HCT116 (cell line): ENCODE measurements around the gene ACAD9. TPM values are rescaled to one million over a fixed set of nuclear protein-coding genes. Genes with fewer than 3 reads are reported as not detected.

Source experiments
- ATAC-seq: fragments of 200-7000 bp; cut with Tn5 transposase; 2 replicates; pipeline ENCODE4 v1.9.1; 2020; ENCODE audit warnings: mild to moderate bottlenecking, moderate library complexity
- BruUV-seq: library from RNA; stranded (reverse); fragments of 400-500 nt; replicated peaks from 2 replicates; lab custom pipeline; 2021; lab: Mats Ljungman, UMichigan
- CTCF ChIA-PET: fragments of 300-600 bp; sonication (Branson Sonifier 250); formaldehyde crosslinking; loops from one replicate; lab custom pipeline; 2021; ENCODE audit warnings: antibody characterized with exemption; lab: Charles Lee
- POLR2A ChIA-PET: fragments of 300-600, 350-600 bp; sonication (Branson Sonifier 250); formaldehyde crosslinking; loops from one replicate; lab custom pipeline; 2021; ENCODE audit warnings: antibody characterized with exemption; lab: Charles Lee
- RAD21 ChIA-PET, 2 experiments: fragments of 300-600 bp; sonication (Branson Sonifier 250); formaldehyde crosslinking; loops; one replicate each; lab custom pipeline; 2023; ENCODE audit warnings: low total read pairs in 2 of 2; ENCODE audit not compliant: uncharacterized antibody in 2 of 2, unreplicated experiment in 2 of 2, low non-redundant PET in 1 of 2; lab: Charles Lee
- DNase-seq: peaks from one replicate; pipeline ENCODE4 v3.0.0-alpha.2; 2010; ENCODE audit warnings: low read depth, low spot score
- H2AFZ ChIP-seq: fragments of 200-600 bp; shearing (Covaris generic), sonication (generic); 2 replicates; pipeline ENCODE4 v1.6.1; 2017; ENCODE audit warnings: low read depth, mixed run types, mixed read lengths, antibody characterized with exemption, low read length; ENCODE audit not compliant: poor library complexity, severe bottlenecking
- H3K27ac ChIP-seq: 2 replicates; pipeline ENCODE4 v1.5.1; 2012; ENCODE audit warnings: low read depth, low read length
- H3K27me3 ChIP-seq: fragments of 200-600 bp; sonication (generic); 2 replicates; pipeline ENCODE4 v1.6.1; 2016; ENCODE audit warnings: mixed run types, low read length, mixed read lengths; ENCODE audit not compliant: insufficient read depth
- H3K36me3 ChIP-seq, 2 experiments: fragments of 200-500 bp in 1 of 2; fragments of 200-600 bp in 1 of 2; sonication (Bioruptor generic) in 1 of 2; sonication (generic) in 1 of 2; 2 replicates each; pipeline versions ENCODE4 v1.5.1 to v1.6.1; 2014 to 2016; ENCODE audit warnings: low read length in 2 of 2, inconsistent platforms in 1 of 2, mixed read lengths in 1 of 2, mixed run types in 1 of 2; ENCODE audit not compliant: insufficient read depth in 2 of 2, control insufficient read depth in 1 of 2
- H3K4me1 ChIP-seq, 2 experiments: fragments of 200-600 bp in 1 of 2; sonication (generic) in 1 of 2; 2 replicates each; pipeline versions ENCODE4 v1.5.1 to v1.6.1; 2012 to 2017; ENCODE audit warnings: low read length in 2 of 2, inconsistent platforms in 1 of 2, mild to moderate bottlenecking in 1 of 2, mixed read lengths in 1 of 2, mixed run types in 1 of 2, moderate library complexity in 1 of 2; ENCODE audit not compliant: insufficient read depth in 2 of 2, control insufficient read depth in 1 of 2
- H3K4me2 ChIP-seq: fragments of 200-600 bp; sonication (generic); 2 replicates; pipeline ENCODE4 v1.6.1; 2017; ENCODE audit warnings: mixed run types, low read length, mixed read lengths
- H3K4me3 ChIP-seq, 2 experiments: fragments of 200-600 bp in 1 of 2; sonication (generic) in 1 of 2; replicated peaks in 1 of 2; 2 replicates each; pipeline ENCODE4 v1.5.1; 2011 to 2016; ENCODE audit warnings: low read length in 2 of 2, control low read depth in 1 of 2, low read depth in 1 of 2, mild to moderate bottlenecking in 1 of 2, mixed read lengths in 1 of 2, mixed run types in 1 of 2
- H3K79me2 ChIP-seq: fragments of 200-600 bp; sonication (generic); 2 replicates; pipeline ENCODE4 v1.6.1; 2017; ENCODE audit warnings: mild to moderate bottlenecking, mixed run types, low read length, moderate library complexity, mixed read lengths; ENCODE audit not compliant: insufficient read depth
- H3K9ac ChIP-seq: fragments of 200-600 bp; sonication (generic); 2 replicates; pipeline ENCODE4 v1.6.1; 2016; ENCODE audit warnings: low read length, mixed read lengths
- H3K9me2 ChIP-seq: fragments of 200-600 bp; sonication (generic), shearing (Covaris generic); 2 replicates; pipeline ENCODE4 v1.6.1; 2017; ENCODE audit warnings: mixed run types, mild to moderate bottlenecking, moderate library complexity; ENCODE audit not compliant: insufficient read depth
- H3K9me3 ChIP-seq, 2 experiments: fragments of 200-500 bp in 1 of 2; fragments of 200-600 bp in 1 of 2; sonication (Bioruptor generic) in 1 of 2; sonication (generic) in 1 of 2; 2 replicates each; pipeline ENCODE4 v1.6.1; 2014 to 2017; ENCODE audit warnings: low read length in 2 of 2, mixed read lengths in 2 of 2, inconsistent platforms in 1 of 2, low read depth in 1 of 2, mild to moderate bottlenecking in 1 of 2, mixed run types in 1 of 2, moderate library complexity in 1 of 2; ENCODE audit not compliant: control insufficient read depth in 1 of 2, insufficient read depth in 1 of 2
- H4K20me1 ChIP-seq: fragments of 200-600 bp; sonication (generic), shearing (Covaris generic); 2 replicates; pipeline ENCODE4 v1.6.1; 2017; ENCODE audit warnings: mixed run types, mild to moderate bottlenecking, moderate library complexity; ENCODE audit not compliant: insufficient read depth
- CBX3 ChIP-seq: IDR thresholded peaks from 2 replicates; pipeline ENCODE4 v1.6.1; 2012; ENCODE audit warnings: low read depth
- CEBPB ChIP-seq: IDR thresholded peaks from 2 replicates; pipeline ENCODE4 v1.6.1; 2012; ENCODE audit warnings: low read depth
- EZH2phosphoT487 ChIP-seq: fragments of 200-600 bp; IDR thresholded peaks from 2 replicates; pipeline ENCODE4 v1.6.1; 2018; ENCODE audit warnings: antibody characterized with exemption, borderline replicate concordance
- FOSL1 ChIP-seq: IDR thresholded peaks from 2 replicates; pipeline ENCODE4 v1.6.1; 2012; ENCODE audit warnings: low read depth
- JUND ChIP-seq: IDR thresholded peaks from 2 replicates; pipeline ENCODE4 v1.6.1; 2012
- POLR2A ChIP-seq: IDR thresholded peaks from 2 replicates; pipeline ENCODE4 v1.7.0; 2011; ENCODE audit warnings: borderline replicate concordance; ENCODE audit not compliant: insufficient read depth, insufficient read length; ENCODE audit errors: extremely low read depth
- POLR2AphosphoS5 ChIP-seq: IDR thresholded peaks from 2 replicates; pipeline ENCODE4 v1.6.1; 2011; ENCODE audit warnings: mild to moderate bottlenecking, low read depth, low read length, moderate library complexity
- RAD21 ChIP-seq: IDR thresholded peaks from 2 replicates; pipeline ENCODE4 v1.6.1; 2012; ENCODE audit warnings: low read depth, mild to moderate bottlenecking
- SIN3A ChIP-seq: IDR thresholded peaks from 2 replicates; pipeline ENCODE4 v1.6.1; 2012; ENCODE audit warnings: low read depth
- SRF ChIP-seq: IDR thresholded peaks from 2 replicates; pipeline ENCODE4 v1.6.1; 2012; ENCODE audit warnings: low read depth
- TCF7L2 ChIP-seq: IDR thresholded peaks from 2 replicates; pipeline ENCODE4 v1.7.0; 2011; ENCODE audit warnings: borderline replicate concordance, inconsistent platforms; ENCODE audit not compliant: insufficient read depth, insufficient read length; ENCODE audit errors: extremely low read depth
- YY1 ChIP-seq: IDR thresholded peaks from 2 replicates; pipeline ENCODE4 v1.6.1; 2011; ENCODE audit warnings: low read length, low read depth, moderate library complexity, mild to moderate bottlenecking; ENCODE audit not compliant: insufficient replicate concordance; ENCODE audit errors: extremely low read depth
- intact Hi-C: fragments of 100-400 bp; cut with micrococcal nuclease; formaldehyde crosslinking; loops from 2 replicates; pipeline ENCODE4 v1.10.0; 2022
- total RNA-seq: library from RNA; stranded (reverse); gene quantifications from one replicate; pipeline ENCODE4 v1.2.1, GENCODE V29; 2021; ENCODE audit not compliant: unreplicated experiment
- TF ChIP-seq, protein P1 (sequence below): IDR thresholded peaks from 2 replicates; pipeline ENCODE4 v1.6.1; 2011; ENCODE audit warnings: mild to moderate bottlenecking, low read length, moderate library complexity; ENCODE audit not compliant: insufficient replicate concordance; ENCODE audit errors: extremely low read depth
- TF ChIP-seq, protein P2 (sequence below): IDR thresholded peaks from 2 replicates; pipeline ENCODE4 v1.6.1; 2012
- TF ChIP-seq, protein P3 (sequence below): IDR thresholded peaks from 2 replicates; pipeline ENCODE4 v1.6.1; 2012; ENCODE audit warnings: low read depth

Gene ACAD9
- total RNA-seq, 1 experiment from 2014 or later = 55.8 TPM

DNA sequence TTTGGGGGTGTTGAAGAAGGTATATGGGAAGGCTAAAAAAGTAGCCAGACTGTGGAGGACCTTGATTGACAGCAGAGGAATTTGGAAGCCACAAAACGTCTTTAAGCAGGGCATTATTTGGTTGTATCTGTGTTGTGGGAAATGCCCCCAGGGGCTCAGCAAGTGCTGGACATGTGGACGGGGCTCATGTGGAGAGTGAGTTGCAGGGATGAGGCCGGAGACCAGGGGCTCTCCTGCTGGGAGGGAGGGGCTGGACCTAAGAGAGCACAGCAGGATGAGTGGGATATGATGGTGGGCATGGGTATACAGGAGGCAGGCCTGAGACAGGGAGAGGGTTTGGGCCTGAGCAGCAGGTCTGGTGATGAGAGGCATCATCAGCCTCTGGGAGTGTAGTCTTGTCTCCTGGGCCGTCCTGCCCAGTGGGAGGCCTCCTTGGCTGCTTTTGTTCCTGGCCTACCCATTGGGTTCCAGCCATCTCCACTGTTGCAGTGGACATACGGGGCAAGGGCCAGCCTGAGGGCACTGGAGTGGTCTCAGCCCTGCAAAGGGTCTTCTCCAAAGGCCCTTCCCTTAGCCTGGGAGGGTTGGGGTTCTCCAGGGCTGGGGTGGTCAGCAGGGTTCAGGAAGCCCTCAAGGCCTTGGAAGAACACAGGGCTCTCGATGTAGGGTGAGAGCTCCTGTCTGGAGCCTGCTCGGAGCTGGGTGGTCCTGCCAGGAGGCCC lies 27.5 kb downstream of the ACAD9 start (continued):
- TF ChIP-seq, protein P1, sequence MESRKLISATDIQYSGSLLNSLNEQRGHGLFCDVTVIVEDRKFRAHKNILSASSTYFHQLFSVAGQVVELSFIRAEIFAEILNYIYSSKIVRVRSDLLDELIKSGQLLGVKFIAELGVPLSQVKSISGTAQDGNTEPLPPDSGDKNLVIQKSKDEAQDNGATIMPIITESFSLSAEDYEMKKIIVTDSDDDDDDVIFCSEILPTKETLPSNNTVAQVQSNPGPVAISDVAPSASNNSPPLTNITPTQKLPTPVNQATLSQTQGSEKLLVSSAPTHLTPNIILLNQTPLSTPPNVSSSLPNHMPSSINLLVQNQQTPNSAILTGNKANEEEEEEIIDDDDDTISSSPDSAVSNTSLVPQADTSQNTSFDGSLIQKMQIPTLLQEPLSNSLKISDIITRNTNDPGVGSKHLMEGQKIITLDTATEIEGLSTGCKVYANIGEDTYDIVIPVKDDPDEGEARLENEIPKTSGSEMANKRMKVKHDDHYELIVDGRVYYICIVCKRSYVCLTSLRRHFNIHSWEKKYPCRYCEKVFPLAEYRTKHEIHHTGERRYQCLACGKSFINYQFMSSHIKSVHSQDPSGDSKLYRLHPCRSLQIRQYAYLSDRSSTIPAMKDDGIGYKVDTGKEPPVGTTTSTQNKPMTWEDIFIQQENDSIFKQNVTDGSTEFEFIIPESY = no peak
- TF ChIP-seq SIN3A = no peak
- TF ChIP-seq, protein P2, sequence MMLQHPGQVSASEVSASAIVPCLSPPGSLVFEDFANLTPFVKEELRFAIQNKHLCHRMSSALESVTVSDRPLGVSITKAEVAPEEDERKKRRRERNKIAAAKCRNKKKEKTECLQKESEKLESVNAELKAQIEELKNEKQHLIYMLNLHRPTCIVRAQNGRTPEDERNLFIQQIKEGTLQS = no peak

DNA sequence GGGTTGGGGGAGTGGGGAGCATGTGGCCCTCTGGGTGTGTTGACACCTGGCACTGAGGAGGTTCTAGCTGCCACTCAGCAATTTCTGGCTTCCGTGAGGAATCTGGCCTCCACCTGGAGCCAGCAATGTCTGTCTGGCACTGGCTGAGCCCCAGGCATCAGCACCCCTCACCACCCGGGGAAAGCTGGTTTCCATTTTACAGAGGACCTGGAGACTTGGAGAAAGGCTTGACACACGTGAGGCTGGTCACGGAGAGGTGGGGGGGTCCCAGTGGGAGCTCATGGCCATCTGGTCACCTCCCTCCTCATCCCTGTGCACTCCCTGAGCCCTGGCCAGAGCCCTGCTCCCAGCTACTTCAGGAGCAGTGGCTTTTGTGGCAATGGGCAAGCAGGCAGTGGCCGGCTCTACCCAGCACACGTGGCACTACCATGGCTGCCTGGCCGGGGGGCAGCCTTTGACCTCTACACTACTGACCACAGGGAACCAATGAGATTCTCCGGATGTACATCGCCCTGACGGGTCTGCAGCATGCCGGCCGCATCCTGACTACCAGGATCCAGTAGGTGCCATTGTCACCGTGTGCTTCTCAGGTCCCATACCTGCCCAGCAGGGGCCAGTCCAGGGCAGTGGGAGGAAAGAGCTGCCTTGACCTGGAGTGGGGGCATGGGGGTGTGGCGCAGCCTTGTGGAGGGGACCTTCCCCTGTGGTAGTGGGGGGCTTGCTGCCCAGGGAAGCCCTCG lies 28.5 kb downstream of the ACAD9 start:
- peaks cover 30 to 60% of the 10 kb centered on the region in 2 experiments for H3K36me3 ChIP-seq
- CTCF ChIA-PET = no interaction called here
- H3K79me2 ChIP-seq = no peaks in the 10 kb centered on the region
- H3K9me3 ChIP-seq = no peaks in the 10 kb centered on the region
- no peak overlapping the region for H3K4me2 ChIP-seq
- H3K9me2 ChIP-seq = no peaks in the 10 kb centered on the region
- no TSS peak for BruUV-seq
- H2AFZ ChIP-seq = no peak overlapping the region
- H3K9ac ChIP-seq = no peak overlapping the region
- POLR2A ChIA-PET = no interaction called here
- intact Hi-C loops = no loop called here
- H3K27ac ChIP-seq = no peak overlapping the region
- no peaks in the 10 kb centered on the region for H4K20me1 ChIP-seq
- DNase-seq = no peak
- H3K4me1 ChIP-seq = no peaks in the 10 kb centered on the region
- RAD21 ChIA-PET = no interaction called here
- H3K4me3 ChIP-seq = no peak overlapping the region
- no peak for ATAC-seq
- H3K27me3 ChIP-seq = no peaks in the 10 kb centered on the region
- TF ChIP-seq, protein P1 = no peak
- TF ChIP-seq TCF7L2 = no peak
- TF ChIP-seq JUND = no peak
- TF ChIP-seq FOSL1 = no peak
- no peak for TF ChIP-seq CEBPB
- no peak for TF ChIP-seq RAD21
- TF ChIP-seq, protein P2 = no peak
- no peak for TF ChIP-seq YY1
- no peak for TF ChIP-seq POLR2AphosphoS5
- TF ChIP-seq EZH2phosphoT487 = no peak
- TF ChIP-seq SRF = no peak
- TF ChIP-seq, protein P3, sequence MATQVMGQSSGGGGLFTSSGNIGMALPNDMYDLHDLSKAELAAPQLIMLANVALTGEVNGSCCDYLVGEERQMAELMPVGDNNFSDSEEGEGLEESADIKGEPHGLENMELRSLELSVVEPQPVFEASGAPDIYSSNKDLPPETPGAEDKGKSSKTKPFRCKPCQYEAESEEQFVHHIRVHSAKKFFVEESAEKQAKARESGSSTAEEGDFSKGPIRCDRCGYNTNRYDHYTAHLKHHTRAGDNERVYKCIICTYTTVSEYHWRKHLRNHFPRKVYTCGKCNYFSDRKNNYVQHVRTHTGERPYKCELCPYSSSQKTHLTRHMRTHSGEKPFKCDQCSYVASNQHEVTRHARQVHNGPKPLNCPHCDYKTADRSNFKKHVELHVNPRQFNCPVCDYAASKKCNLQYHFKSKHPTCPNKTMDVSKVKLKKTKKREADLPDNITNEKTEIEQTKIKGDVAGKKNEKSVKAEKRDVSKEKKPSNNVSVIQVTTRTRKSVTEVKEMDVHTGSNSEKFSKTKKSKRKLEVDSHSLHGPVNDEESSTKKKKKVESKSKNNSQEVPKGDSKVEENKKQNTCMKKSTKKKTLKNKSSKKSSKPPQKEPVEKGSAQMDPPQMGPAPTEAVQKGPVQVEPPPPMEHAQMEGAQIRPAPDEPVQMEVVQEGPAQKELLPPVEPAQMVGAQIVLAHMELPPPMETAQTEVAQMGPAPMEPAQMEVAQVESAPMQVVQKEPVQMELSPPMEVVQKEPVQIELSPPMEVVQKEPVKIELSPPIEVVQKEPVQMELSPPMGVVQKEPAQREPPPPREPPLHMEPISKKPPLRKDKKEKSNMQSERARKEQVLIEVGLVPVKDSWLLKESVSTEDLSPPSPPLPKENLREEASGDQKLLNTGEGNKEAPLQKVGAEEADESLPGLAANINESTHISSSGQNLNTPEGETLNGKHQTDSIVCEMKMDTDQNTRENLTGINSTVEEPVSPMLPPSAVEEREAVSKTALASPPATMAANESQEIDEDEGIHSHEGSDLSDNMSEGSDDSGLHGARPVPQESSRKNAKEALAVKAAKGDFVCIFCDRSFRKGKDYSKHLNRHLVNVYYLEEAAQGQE = no peak
- no peak for TF ChIP-seq CBX3
- no peak for TF ChIP-seq POLR2A
